ENCODE measurements around the gene TPO. TPM values are rescaled to one million over a fixed set of nuclear protein-coding genes. Genes with fewer than 3 reads are reported as not detected.

Gene TPO
- total RNA-seq, 1 experiment from 2014 or later: not detected

DNA sequence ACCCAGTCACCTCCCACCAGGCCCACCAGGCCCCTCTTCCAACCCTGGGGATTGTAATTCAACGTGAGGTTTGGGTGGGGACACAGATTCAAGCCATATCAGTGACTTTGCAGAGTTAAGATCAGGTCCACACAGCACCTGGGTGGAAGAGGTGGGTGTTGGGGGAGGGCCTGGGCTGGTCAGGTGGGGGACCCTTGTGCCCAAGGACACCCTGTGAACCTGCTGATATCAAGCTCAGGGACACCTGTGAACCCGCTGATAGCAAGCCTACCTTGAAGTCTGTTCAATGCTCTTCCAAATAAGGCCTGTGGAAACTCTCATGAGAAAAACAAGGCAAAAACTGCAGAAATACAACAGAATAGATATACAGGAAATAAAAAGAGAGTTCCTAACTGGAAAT is 19.9 kb upstream of the TPO start:
- Mint-ChIP-seq H3K36me3 (ENCODE audit: insufficient read depth, unreplicated experiment) (no peaks in the 10 kb centered on the region), H3K27ac (ENCODE audit: low read depth, unreplicated experiment) (no peak overlapping the region), H3K27me3 (ENCODE audit: insufficient read depth, unreplicated experiment) (peaks cover 9% of the 10 kb centered on the region), H3K4me3 (ENCODE audit: unreplicated experiment) (no peak overlapping the region), H3K9me3 (ENCODE audit: unreplicated experiment) (no peaks in the 10 kb centered on the region), H3K4me1 (ENCODE audit: insufficient read depth, unreplicated experiment) (no peaks in the 10 kb centered on the region)
- TF ChIP-seq, protein P1, sequence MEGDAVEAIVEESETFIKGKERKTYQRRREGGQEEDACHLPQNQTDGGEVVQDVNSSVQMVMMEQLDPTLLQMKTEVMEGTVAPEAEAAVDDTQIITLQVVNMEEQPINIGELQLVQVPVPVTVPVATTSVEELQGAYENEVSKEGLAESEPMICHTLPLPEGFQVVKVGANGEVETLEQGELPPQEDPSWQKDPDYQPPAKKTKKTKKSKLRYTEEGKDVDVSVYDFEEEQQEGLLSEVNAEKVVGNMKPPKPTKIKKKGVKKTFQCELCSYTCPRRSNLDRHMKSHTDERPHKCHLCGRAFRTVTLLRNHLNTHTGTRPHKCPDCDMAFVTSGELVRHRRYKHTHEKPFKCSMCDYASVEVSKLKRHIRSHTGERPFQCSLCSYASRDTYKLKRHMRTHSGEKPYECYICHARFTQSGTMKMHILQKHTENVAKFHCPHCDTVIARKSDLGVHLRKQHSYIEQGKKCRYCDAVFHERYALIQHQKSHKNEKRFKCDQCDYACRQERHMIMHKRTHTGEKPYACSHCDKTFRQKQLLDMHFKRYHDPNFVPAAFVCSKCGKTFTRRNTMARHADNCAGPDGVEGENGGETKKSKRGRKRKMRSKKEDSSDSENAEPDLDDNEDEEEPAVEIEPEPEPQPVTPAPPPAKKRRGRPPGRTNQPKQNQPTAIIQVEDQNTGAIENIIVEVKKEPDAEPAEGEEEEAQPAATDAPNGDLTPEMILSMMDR (IDR thresholded peaks at IDR 0.05; ENCODE audit: unreplicated experiment): no peak
- BruUV-seq (replicated peaks): no TSS peak
- DNase-seq (ENCODE audit: unreplicated experiment): no peak
- CTCF ChIA-PET: no interaction called here
- intact Hi-C loops (cut with micrococcal nuclease): no loop called here
- POLR2A ChIA-PET: no interaction called here

DNA sequence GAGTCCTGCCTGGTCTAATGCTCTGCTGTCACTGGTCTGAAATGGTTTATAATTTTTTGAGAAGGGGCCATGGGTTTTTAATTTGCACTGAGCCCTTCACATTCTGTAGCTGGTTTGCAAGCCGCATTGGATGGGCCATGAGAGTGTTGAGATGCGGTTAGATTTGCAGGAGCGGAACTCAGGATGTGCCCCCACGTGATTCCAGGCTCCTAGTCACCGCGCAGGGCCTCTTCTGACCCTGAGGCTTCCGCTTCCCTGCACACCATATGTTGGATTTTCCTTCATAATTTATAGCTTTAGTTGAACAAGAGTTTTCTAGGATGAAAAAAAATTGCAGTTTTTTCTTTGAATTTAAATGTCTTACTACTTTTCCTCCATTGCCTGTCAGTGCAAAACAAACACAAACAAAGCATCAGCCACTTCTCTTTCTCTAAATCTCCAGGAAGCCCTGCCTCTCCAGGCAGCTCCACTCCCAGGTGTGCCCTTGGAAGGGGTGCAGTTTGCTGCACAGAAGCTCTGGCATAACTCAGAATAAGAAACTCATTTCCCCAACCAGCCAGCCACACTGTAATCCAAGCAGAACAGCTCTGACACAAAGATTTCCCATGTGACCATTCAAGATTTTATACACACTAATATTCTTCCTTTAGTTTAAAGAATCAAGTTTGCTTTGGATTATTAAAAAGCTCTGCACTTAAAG is 18.4 kb upstream of the TPO start:
- Mint-ChIP-seq H3K9me3 (ENCODE audit: unreplicated experiment) (no peaks in the 10 kb centered on the region), H3K27me3 (ENCODE audit: insufficient read depth, unreplicated experiment) (peaks cover 9% of the 10 kb centered on the region), H3K27ac (ENCODE audit: low read depth, unreplicated experiment) (no peak overlapping the region), H3K36me3 (ENCODE audit: insufficient read depth, unreplicated experiment) (no peaks in the 10 kb centered on the region), H3K4me3 (ENCODE audit: unreplicated experiment) (no peak overlapping the region), H3K4me1 (ENCODE audit: insufficient read depth, unreplicated experiment) (no peaks in the 10 kb centered on the region)
- BruUV-seq (replicated peaks): no TSS peak
- intact Hi-C loops (cut with micrococcal nuclease): no loop called here
- DNase-seq (ENCODE audit: unreplicated experiment): no peak
- CTCF ChIA-PET: interaction anchor here (1.3 kb wide), 1 partner anchor 356 kb away, joined by 3 read pairs; no protein-coding TSS in a partner anchor
- POLR2A ChIA-PET: interaction anchor here (0.6 kb wide), 1 partner anchor 22 kb away, joined by 3 read pairs; no protein-coding TSS in a partner anchor
- TF ChIP-seq, protein P1 (IDR thresholded peaks at IDR 0.05; ENCODE audit: unreplicated experiment): no peak

DNA sequence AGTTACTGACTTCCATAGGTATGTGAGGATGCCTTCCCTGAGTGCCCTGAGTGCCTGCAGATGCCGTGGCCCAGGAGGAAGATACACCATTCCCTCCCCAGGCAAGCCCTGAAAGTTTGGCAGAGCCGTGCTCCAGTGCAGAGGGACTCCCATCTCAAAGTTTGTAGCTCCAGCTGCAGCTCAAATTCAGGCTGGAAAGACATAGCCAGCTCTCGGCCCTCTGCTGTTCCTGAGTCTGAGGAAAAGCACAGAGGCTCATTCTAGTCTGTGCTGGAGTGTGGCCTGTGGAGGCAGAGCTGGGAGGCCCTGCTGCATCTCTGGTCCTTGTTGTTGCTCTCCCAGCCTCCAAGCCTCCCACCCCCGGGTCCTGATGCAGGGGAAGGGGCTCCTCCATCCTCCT is 15.9 kb upstream of the TPO start:
- no TSS peak for BruUV-seq (replicated peaks)
- TF ChIP-seq, protein P1 (IDR thresholded peaks at IDR 0.05; ENCODE audit: unreplicated experiment): no peak
- Mint-ChIP-seq H3K36me3 (ENCODE audit: insufficient read depth, unreplicated experiment) (no peaks in the 10 kb centered on the region), H3K4me3 (ENCODE audit: unreplicated experiment) (no peak overlapping the region), H3K27ac (ENCODE audit: low read depth, unreplicated experiment) (no peak overlapping the region), H3K9me3 (ENCODE audit: unreplicated experiment) (no peaks in the 10 kb centered on the region), H3K27me3 (ENCODE audit: insufficient read depth, unreplicated experiment) (peaks cover 9% of the 10 kb centered on the region), H3K4me1 (ENCODE audit: insufficient read depth, unreplicated experiment) (no peaks in the 10 kb centered on the region)
- intact Hi-C loops (cut with micrococcal nuclease): no loop called here
- DNase-seq (ENCODE audit: unreplicated experiment): no peak
- ChIA-PET POLR2A (interaction anchor here (1.2 kb wide), 1 partner anchor 12 kb away, joined by 4 read pairs; no protein-coding TSS in a partner anchor), CTCF (interaction anchor here (0.6 kb wide), 1 partner anchor 1153 kb away, joined by 3 read pairs; no protein-coding TSS in a partner anchor)

DNA sequence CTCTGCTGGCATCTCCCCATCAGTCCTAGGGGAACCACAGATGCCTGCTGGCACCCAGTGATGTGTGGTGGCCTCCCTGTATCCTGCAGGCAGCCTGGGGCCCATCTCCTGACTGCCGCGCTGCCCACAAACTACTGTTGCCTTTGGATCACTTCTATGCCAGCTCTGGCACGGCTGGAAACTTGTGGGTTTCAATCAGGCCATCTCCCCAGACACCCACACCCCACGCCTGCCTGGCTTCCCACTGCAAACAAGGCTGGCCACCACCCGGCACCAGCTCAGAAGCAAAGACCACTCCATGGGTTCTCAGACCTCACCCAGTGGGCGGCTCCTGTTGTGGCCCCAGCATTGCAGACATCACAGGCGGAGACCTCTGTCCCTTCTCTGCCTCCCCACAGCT is 15.1 kb upstream of the TPO start:
- BruUV-seq (replicated peaks): no TSS peak
- intact Hi-C loops (cut with micrococcal nuclease): no loop called here
- POLR2A ChIA-PET: interaction anchor here (1.2 kb wide), 1 partner anchor 11 kb away, joined by 4 read pairs; no protein-coding TSS in a partner anchor
- Mint-ChIP-seq H3K36me3 (ENCODE audit: insufficient read depth, unreplicated experiment) (no peaks in the 10 kb centered on the region), H3K4me1 (ENCODE audit: insufficient read depth, unreplicated experiment) (no peaks in the 10 kb centered on the region), H3K27me3 (ENCODE audit: insufficient read depth, unreplicated experiment) (peaks cover 9% of the 10 kb centered on the region), H3K9me3 (ENCODE audit: unreplicated experiment) (no peaks in the 10 kb centered on the region), H3K27ac (ENCODE audit: low read depth, unreplicated experiment) (no peak overlapping the region), H3K4me3 (ENCODE audit: unreplicated experiment) (no peak overlapping the region)
- TF ChIP-seq, protein P1 (IDR thresholded peaks at IDR 0.05; ENCODE audit: unreplicated experiment): no peak
- DNase-seq (ENCODE audit: unreplicated experiment): no peak
- CTCF ChIA-PET: no interaction called here

Measured in MCF 10A (cell line).